Ramos (cell line): ENCODE measurements around the gene WEE2.
"Not testable (repeated sequence)": the region's sequence is repeated elsewhere in the genome, so short reads cannot be mapped to it uniquely, and the experiment has no call there.

Experiments used
- in situ Hi-C: fragments of 300-500 bp; cut with MboI; formaldehyde crosslinking; loops from one replicate; pipeline ENCODE4 v1.14.3; 2022; ENCODE audit warnings: low sequenced_read_pairs; ENCODE audit not compliant: unreplicated experiment

WEE2 gene

GRCh38 chr7:141710301-141710700 is 2.1 kb downstream of the WEE2 start:
- in situ Hi-C loops = no loop called here

GRCh38 chr7:141712603-141713255 is 4.6 kb downstream of the WEE2 start:
- in situ Hi-C loops = no loop called here

- in situ Hi-C loops = no loop called here
These were observed 5.7 kb downstream of the WEE2 start for GRCh38 chr7:141713890-141714289.

GRCh38 chr7:141714571-141714970 is 6.4 kb downstream of the WEE2 start:
- in situ Hi-C loops = no loop called here

GRCh38 chr7:141715018-141715417 is 6.9 kb downstream of the WEE2 start:
- in situ Hi-C loops = no loop called here

- in situ Hi-C loops = no loop called here
These were observed 7.9 kb downstream of the WEE2 start for GRCh38 chr7:141715794-141716689.

GRCh38 chr7:141717450-141717849 is 9.3 kb downstream of the WEE2 start:
- in situ Hi-C loops = no loop called here

GRCh38 chr7:141722529-141722928 is 14.4 kb downstream of the WEE2 start:
- in situ Hi-C loops = no loop called here

- in situ Hi-C loops = no loop called here
These were observed 20.9 kb downstream of the WEE2 start for GRCh38 chr7:141729020-141729419.

- in situ Hi-C loops = no loop called here
These were observed 23.5 kb downstream of the WEE2 start for GRCh38 chr7:141731476-141732149.

- in situ Hi-C loops = no loop called here
These were observed 29.1 kb downstream of the WEE2 start for GRCh38 chr7:141737118-141737835.

GRCh38 chr7:141737836-141738591 is 29.9 kb downstream of the WEE2 start, which contains the start of gene SSBP1:
SSBP1 (plus strand) TSS chr7:141738358; CDS start chr7:141739167, 809 bp downstream.
- in situ Hi-C loops = no loop called here

- in situ Hi-C loops = no loop called here
These were observed 30.4 kb downstream of the WEE2 start for GRCh38 chr7:141738592-141739013.

GRCh38 chr7:141739250-141739649 is 31.1 kb downstream of the WEE2 start:
- in situ Hi-C loops = no loop called here

- in situ Hi-C loops = no loop called here
These were observed 34.1 kb downstream of the WEE2 start for GRCh38 chr7:141742229-141742628.

- in situ Hi-C loops = no loop called here
These were observed 36.0 kb downstream of the WEE2 start for GRCh38 chr7:141744131-141744530.

- in situ Hi-C loops = no loop called here
These were observed 40.2 kb downstream of the WEE2 start for GRCh38 chr7:141748396-141748795.

GRCh38 chr7:141751904-141752303 is 43.8 kb downstream of the WEE2 start:
- in situ Hi-C loops = not testable (repeated sequence)

GRCh38 chr7:141752634-141753033 is 44.5 kb downstream of the WEE2 start:
- in situ Hi-C loops = no loop called here

GRCh38 chr7:141754939-141755338 is 46.8 kb downstream of the WEE2 start:
- in situ Hi-C loops = no loop called here
